PC-9 (cell line): ENCODE results near the gene SLC9A9.

Source experiments
- EZH2 ChIP-seq: fragments of 200-600 bp; sonication (generic); IDR thresholded peaks from 2 replicates; pipeline ENCODE4 v1.8.0; 2017; ENCODE audit warnings: antibody characterized with exemption, low read depth
- TF ChIP-seq, protein P1 (sequence below): fragments of 200-600 bp; sonication (generic); conservative IDR thresholded peaks from 2 replicates; pipeline ENCODE4 v1.6.1; 2017; ENCODE audit warnings: mixed run types, antibody characterized with exemption, mild to moderate bottlenecking, moderate library complexity

- TF ChIP-seq EZH2, result no peak
- TF ChIP-seq, protein P1, sequence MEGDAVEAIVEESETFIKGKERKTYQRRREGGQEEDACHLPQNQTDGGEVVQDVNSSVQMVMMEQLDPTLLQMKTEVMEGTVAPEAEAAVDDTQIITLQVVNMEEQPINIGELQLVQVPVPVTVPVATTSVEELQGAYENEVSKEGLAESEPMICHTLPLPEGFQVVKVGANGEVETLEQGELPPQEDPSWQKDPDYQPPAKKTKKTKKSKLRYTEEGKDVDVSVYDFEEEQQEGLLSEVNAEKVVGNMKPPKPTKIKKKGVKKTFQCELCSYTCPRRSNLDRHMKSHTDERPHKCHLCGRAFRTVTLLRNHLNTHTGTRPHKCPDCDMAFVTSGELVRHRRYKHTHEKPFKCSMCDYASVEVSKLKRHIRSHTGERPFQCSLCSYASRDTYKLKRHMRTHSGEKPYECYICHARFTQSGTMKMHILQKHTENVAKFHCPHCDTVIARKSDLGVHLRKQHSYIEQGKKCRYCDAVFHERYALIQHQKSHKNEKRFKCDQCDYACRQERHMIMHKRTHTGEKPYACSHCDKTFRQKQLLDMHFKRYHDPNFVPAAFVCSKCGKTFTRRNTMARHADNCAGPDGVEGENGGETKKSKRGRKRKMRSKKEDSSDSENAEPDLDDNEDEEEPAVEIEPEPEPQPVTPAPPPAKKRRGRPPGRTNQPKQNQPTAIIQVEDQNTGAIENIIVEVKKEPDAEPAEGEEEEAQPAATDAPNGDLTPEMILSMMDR, result no peak
Observed at GRCh38 chr3:143654906-143655305, 193.4 kb downstream of the SLC9A9 start.
